ENCODE results near the gene TRIM34.
"Not testable (repeated sequence)": the region's sequence is repeated elsewhere in the genome, so short reads cannot be mapped to it uniquely, and the experiment has no call there.

Gene TRIM34

GRCh38 chr11:5620651-5621521 lies 3.9 kb upstream of the TRIM34 start:
- DNase-seq (ENCODE audit: low spot score), result no peak

GRCh38 chr11:5621580-5621979 lies 3.2 kb upstream of the TRIM34 start:
- DNase-seq (ENCODE audit: low spot score), result no peak

- DNase-seq (ENCODE audit: low spot score), result no peak
Observed at GRCh38 chr11:5622802-5623201, 2.0 kb upstream of the TRIM34 start.

DNA sequence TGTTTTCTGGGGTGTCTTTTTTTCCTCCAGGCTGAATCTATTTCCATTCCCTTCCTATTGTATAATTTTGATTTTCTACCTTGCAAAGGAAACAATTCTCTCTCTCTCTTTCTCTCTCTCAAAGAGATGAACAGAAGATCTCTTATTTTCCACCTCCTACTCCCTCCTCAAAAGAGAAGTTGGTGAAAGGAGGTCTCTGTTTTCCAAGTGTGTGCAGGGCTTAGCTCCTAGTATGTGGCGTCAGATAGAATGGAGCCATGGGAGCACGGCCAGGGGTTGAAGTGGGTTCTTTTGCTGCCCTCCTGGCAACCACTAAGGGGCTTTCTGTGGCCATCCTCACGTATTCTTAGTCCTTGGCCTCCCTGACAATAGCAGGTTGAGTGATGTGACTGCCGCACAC lies 480 bp downstream of the TRIM34 start:
- no peak for DNase-seq (ENCODE audit: low spot score)

DNA sequence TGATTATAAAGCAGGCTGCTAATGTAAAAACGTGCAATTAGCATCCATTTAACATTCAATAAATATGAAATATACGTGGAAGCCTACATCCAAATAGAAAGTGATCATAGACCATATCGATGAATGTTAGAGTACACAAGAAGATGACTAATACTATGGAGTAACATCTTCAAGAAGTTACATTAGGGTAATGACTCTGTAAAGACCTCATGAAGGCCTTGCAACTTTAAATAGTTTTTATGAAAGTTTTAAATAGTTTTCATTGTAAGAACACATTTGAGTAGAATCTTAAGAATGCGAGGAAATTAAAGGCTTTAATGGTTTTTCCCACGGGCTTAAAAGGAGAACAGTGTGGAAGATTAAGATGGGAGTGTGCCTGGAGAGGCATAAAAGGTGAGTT lies 1.4 kb downstream of the TRIM34 start:
- DNase-seq (ENCODE audit: low spot score), result no peak

- no peak for DNase-seq (ENCODE audit: low spot score)
Observed at GRCh38 chr11:5631417-5631816, 6.6 kb downstream of the TRIM34 start.

DNA sequence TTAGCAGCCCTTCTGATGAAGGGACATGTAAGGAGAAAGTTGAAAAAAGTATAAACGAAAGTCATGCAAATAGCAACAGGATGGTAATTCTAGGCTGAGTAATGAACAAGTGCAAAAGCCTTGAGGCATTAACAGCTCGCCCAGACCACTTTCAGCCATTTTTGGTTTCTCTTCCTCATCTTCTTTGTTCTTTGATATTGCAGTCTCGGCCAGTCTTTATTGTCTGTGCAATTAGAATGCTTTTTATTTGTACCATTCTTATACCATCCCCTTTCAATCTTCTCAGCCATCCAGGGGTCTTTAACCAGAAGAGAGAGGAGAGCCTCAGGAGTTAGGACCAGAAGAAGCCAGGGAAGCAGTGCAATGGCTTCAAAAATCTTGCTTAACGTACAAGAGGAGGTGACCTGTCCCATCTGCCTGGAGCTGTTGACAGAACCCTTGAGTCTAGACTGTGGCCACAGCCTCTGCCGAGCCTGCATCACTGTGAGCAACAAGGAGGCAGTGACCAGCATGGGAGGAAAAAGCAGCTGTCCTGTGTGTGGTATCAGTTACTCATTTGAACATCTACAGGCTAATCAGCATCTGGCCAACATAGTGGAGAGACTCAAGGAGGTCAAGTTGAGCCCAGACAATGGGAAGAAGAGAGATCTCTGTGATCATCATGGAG lies 7.3 kb downstream of the TRIM34 start:
- no peak for DNase-seq (ENCODE audit: low spot score)

DNA sequence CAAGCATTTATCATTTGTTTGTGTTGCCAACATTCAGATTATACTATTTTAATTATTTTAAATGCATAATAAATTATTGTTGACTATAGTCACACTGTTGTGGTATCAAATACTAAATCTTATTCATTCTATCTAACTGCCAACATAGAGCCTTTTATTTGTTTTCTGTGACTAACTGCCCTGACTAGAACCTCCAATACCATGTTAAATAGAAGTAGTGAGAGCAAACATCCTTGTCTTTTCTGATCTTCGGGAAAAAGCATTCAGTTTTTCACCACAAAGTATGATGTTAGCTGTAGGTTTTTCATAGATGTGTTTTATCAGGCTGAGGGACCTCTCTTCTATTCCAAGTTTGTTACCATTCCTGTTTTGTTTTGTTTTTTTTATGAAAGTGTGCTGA lies 15.2 kb downstream of the TRIM34 start:
- DNase-seq (ENCODE audit: low spot score), result no peak

- DNase-seq (ENCODE audit: low spot score), result no peak
Observed at GRCh38 chr11:5643585-5643984, 18.8 kb downstream of the TRIM34 start.

GRCh38 chr11:5646139-5646538 lies 21.3 kb downstream of the TRIM34 start:
- no peak for DNase-seq (ENCODE audit: low spot score)

DNA sequence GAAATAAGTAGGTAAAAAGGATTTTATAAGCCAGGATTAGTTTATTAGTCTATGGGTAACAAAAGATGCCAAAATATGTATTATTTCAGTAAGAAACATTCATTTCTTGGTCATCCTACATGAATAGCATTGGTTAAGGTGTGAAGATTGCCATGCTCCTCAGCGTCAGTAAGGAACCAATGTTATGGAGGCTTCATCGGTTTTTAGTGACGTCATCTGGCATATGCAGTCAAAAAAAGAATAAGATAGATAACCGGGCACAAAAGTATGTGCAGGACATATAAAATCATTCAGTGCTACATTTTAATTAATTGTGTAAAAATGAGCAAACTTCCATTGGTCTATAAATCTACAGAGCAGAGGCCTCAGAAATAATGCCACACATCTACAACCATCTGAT lies 30.7 kb downstream of the TRIM34 start:
- no peak for DNase-seq (ENCODE audit: low spot score)

DNA sequence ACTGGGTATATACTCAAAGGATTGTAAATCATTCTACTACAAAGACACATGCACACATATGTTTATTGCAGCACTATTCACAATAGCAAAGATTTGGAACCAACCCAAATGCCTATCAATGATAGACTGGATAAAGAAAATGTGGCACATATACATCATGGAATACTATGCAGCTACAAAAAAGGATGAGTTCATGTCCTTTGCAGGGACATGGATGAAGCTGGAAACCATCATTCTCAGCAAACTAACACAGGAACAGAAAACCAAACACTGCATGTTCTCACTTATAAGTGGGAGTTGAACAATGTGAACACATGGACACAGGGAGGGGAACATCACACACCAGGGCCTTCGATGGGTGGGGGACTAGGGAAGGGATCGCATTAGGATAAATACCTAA lies 32.2 kb downstream of the TRIM34 start:
- not testable (repeated sequence) for DNase-seq (ENCODE audit: low spot score)

DNA sequence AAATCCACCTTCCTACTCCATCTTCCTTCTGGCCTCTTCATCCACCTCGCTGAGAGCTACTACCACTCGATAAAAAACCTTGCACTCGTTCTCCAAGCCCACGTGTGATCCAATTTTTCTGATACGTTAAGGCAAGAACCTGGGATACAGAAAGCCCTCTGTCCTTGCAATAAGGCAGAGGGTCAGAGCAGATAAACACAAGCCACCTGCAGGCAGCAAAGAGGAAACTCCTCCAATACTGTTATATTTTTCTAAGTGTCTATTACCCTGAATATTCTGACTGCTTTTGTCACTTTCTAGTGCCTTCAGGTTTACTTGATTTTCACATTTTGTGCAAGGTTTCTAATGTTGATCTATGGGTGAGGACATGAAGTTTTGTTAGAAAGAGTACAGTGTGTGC lies 33.5 kb downstream of the TRIM34 start:
- no peak for DNase-seq (ENCODE audit: low spot score)

DNA sequence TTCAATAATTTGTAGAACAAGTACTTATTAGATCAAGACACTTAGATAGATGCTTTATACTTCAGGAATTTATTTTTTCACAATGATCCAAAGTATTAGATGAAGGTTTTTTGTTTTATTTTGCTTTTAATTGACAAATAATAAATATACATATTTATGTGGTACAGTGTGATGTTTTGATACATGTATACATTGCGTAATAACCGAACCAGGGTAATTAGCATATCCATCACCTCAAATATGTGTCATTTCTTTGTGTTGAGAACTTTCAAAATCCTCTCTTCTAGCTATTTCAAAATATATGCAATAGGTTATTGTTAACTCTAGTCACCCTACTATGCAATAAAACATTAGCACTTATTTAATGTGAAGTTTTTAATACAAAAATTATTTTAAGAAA lies 38.7 kb downstream of the TRIM34 start:
- DNase-seq (ENCODE audit: low spot score), result no peak

- DNase-seq (ENCODE audit: low spot score), result no peak
Observed at GRCh38 chr11:5665051-5665570, 40.3 kb downstream of the TRIM34 start.

GRCh38 chr11:5665746-5666401 lies 41.1 kb downstream of the TRIM34 start:
- DNase-seq (ENCODE audit: low spot score), result no peak

DNA sequence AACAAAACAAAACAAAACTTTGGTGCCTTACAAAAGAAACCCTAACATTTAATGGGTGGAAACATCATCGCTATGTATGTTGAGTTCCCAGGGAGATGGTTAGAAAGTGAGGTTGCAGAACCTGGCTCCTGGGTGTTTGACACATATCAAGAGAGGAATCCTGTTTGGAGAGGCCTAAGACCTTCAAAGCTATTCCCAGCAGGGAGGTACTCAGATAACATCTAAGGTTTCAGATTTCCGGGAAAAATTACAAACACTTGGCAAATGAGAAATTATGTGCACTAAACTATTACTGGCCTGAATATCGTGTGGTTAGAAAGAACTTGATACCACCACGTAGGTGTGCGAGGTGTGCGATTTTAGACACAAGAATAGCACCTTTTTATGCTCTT lies 41.6 kb downstream of the TRIM34 start:
- no peak for DNase-seq (ENCODE audit: low spot score)

DNA sequence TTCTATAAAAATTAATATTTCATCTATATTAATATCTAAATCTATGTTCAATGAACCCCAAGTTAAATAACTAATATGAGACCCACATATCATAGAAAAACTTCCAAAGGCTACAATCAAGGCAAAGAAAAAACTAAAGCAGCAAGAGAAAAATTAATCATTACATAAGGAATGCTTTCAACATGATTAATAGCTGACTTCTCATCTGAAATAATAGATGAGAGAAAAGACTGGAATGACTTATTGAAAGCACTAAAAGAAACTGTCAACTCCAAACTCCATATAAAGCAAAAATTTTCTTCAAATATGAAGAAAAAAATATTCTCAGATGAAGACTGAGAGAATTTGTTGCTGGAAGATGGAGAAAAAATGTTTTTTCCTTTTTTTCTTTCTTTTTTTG lies 47.0 kb downstream of the TRIM34 start:
- no peak for DNase-seq (ENCODE audit: low spot score)

- DNase-seq (ENCODE audit: low spot score), result no peak
Observed at GRCh38 chr11:5674391-5674790, 49.6 kb downstream of the TRIM34 start.

- DNase-seq (ENCODE audit: low spot score), result no peak
Observed at GRCh38 chr11:5679811-5680210, 55.0 kb downstream of the TRIM34 start.

- DNase-seq (ENCODE audit: low spot score), result not testable (repeated sequence)
Observed at GRCh38 chr11:5682890-5683441, 58.2 kb downstream of the TRIM34 start.

DNA sequence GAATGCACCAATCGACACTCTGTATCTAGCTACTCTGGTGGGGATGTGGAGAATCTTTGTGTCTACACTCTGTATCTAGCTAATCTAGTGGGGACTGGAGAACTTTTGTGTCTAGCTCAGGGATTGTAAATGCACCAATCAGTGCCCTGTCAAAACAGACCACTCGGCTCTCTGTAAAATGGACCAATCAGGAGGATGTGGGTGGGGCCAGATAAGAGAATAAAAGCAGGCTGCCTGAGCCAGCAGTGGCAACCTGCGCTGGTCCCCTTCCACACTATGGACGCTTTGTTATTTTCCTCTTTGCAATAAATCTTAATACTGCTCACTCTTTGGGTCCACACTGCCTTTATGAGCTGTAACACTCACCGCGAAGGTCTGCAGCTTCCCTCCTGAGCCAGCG lies 58.8 kb downstream of the TRIM34 start:
- DNase-seq (ENCODE audit: low spot score), result not testable (repeated sequence)
